H1 (cell line): ENCODE data around the gene PRRC1. TPM values are rescaled to one million over a fixed set of nuclear protein-coding genes. Genes with fewer than 3 reads are reported as not detected.

Experiments
- CHD7 ChIP-seq: fragments of 300-600 bp; sonication (generic); IDR thresholded peaks from 2 replicates; pipeline ENCODE4 v1.7.1; 2012; ENCODE audit warnings: low read length, moderate library complexity, mild to moderate bottlenecking, inconsistent platforms; ENCODE audit not compliant: insufficient replicate concordance
- EZH2 ChIP-seq: fragments of 200-600 bp; sonication (generic); IDR thresholded peaks from 2 replicates; pipeline ENCODE4 v1.7.1; 2012; ENCODE audit warnings: low read depth, mild to moderate bottlenecking, moderate library complexity, low read length, inconsistent platforms; ENCODE audit not compliant: severe bottlenecking
- SP1 ChIP-seq: IDR thresholded peaks from 2 replicates; pipeline ENCODE4 v1.6.1; 2011; ENCODE audit warnings: low read depth, low read length
- SP4 ChIP-seq: IDR thresholded peaks from 2 replicates; pipeline ENCODE4 v1.6.1; 2012; ENCODE audit warnings: low read length, inconsistent platforms
- polyA plus RNA-seq, 7 experiments: library from polyadenylated mRNA; depleted of rRNA in 3 of 7; stranded (reverse) in 5 of 7; unstranded in 2 of 7; fragments of >200 nt in 5 of 7; fragments of 200-250 nt in 2 of 7; gene quantifications; 1 replicate in 5 of 7; 2 replicates in 1 of 7; 4 replicates in 1 of 7; pipeline versions ENCODE4 v1.2.1 to v1.2.3, GENCODE V29; 2011 to 2013; ENCODE audit warnings: missing spikeins in 2 of 7, mixed read lengths in 2 of 7
- total RNA-seq: library from RNA; stranded (reverse); fragmentation: NEBNext Ultra II Directional; extraction: Animal tissue kit (Norgen Biotek cat#: 25700); gene quantifications from 2 replicates; pipeline ENCODE4 v1.2.1, GENCODE V29; 2021

The PRRC1 gene
- total and polyA plus RNA-seq, 2 of the 8 experiments (the other 6 are each of a cell fraction or from before 2014, with no cell fraction given), result 54.6 to 78.6 TPM

GRCh38 chr5:127589309-127590030 lies 72.0 kb downstream of the PRRC1 start (continued):
- TF ChIP-seq EZH2 (no peak), SP1 (no peak), SP4 (no peak), CHD7 (no peak)
